ENCODE measurements around the gene ADAMTS12.

ADAMTS12 gene

DNA sequence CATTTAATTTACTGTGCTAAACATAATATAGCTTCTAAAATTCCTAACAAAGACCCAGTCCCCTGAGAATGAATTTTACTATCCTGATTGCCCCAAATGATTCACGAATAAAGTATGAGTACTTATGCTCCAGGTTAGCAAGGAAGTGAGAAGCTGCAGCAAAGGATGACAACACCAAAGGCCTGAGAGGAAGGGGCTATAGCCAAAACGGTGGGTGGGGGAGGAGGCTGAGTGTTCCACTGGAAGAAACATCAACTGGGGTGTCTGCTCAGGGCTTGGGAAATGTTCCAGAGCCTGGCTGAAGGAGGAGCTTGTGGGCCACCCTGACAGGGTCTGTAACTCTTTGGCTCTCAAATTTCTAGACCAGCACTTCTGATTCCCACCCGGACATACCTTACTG lies 157.3 kb downstream of the ADAMTS12 start:
- no peak overlapping the region for H3K27ac ChIP-seq
- ChIA-PET CTCF (no interaction called here), POLR2A (ENCODE audit: low non-redundant PET) (no interaction called here)
- DNase-seq (ENCODE audit: low spot score), result no peak
- TF ChIP-seq, protein P1, sequence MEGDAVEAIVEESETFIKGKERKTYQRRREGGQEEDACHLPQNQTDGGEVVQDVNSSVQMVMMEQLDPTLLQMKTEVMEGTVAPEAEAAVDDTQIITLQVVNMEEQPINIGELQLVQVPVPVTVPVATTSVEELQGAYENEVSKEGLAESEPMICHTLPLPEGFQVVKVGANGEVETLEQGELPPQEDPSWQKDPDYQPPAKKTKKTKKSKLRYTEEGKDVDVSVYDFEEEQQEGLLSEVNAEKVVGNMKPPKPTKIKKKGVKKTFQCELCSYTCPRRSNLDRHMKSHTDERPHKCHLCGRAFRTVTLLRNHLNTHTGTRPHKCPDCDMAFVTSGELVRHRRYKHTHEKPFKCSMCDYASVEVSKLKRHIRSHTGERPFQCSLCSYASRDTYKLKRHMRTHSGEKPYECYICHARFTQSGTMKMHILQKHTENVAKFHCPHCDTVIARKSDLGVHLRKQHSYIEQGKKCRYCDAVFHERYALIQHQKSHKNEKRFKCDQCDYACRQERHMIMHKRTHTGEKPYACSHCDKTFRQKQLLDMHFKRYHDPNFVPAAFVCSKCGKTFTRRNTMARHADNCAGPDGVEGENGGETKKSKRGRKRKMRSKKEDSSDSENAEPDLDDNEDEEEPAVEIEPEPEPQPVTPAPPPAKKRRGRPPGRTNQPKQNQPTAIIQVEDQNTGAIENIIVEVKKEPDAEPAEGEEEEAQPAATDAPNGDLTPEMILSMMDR (conservative IDR thresholded peaks at IDR 0.05; ENCODE audit: low read depth), result no peak

DNA sequence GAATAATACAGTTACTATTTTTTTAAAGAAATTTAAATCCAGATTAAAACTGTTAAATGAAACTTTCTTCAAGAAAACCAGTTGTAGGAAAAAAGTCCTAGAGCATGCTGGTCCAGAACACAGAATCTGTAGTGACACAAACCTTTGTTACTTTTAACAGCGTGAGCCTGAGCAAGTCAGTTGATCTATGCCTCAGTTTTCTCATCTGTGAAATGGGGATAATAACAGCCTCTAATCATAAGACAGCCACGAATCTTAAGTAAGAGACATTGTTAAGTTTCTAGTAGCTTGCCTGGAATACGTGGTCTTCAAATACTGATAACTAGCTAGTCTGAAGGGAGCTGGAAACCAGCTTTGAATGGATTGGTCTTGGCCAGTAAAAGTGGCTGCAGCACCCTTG lies 158.6 kb downstream of the ADAMTS12 start:
- H3K27ac ChIP-seq, result no peak overlapping the region
- no peak for DNase-seq (ENCODE audit: low spot score)
- TF ChIP-seq, protein P1 (conservative IDR thresholded peaks at IDR 0.05; ENCODE audit: low read depth), result no peak
- CTCF ChIA-PET, result no interaction called here
- POLR2A ChIA-PET (ENCODE audit: low non-redundant PET), result no interaction called here

DNA sequence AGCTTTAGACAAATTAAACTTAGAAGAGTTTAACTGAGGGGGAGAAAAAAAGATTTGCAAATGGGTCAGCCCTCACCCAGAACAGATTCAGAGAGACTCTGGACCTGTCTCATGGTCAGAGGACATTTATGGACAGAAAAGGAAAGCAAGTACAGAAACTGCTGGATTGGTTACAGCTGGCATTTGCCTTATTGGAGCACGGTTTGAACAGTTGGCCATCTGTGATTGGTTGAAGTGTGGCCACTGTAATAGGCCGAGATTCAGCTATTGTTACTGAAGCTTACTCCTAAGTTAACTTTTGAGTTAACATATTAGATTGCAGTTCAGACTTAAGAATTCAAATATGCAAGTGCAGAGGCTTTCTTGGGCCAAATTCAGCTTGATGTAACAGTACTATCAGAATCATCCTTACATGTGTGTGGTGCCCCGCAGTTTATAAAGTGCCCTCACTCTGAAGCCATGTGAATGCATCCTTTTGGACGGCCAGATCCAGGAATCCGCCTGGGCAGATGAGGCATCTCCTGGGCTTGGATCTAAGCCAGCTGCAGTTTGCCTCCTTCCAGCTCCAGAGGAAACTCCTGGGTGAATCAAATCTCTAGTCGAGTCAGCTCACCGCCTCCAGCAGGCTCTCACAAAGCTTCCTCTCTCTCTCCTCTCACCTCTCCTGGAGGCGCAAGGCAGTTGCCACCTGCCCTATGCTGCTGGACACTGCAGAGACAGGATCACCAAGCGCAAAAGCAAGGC lies 165.2 kb downstream of the ADAMTS12 start:
- POLR2A ChIA-PET (ENCODE audit: low non-redundant PET), result no interaction called here
- H3K27ac ChIP-seq, result no peak overlapping the region
- no peak for DNase-seq (ENCODE audit: low spot score)
- CTCF ChIA-PET, result no interaction called here
- TF ChIP-seq, protein P1 (conservative IDR thresholded peaks at IDR 0.05; ENCODE audit: low read depth), result no peak

DNA sequence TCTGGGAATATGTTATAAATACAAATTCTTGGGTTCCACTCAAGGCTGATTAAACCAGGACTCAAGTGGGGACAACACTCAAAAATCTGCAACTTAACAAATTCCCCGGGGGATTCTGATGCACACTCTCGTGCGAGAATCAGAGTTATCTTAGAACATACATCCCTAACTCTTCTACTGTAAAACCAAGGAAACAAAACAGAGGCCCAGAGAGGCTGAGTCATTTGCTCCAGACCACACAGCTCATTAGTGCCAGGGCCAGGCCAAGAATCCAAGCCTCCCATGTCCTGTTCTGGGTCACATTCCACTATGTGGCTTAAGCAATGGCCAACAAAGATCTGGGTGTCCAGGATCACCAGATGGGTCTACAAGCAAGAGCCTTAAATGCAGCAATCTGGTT lies 166.0 kb downstream of the ADAMTS12 start:
- ChIA-PET POLR2A (ENCODE audit: low non-redundant PET) (no interaction called here), CTCF (no interaction called here)
- H3K27ac ChIP-seq, result no peak overlapping the region
- no peak for DNase-seq (ENCODE audit: low spot score)
- TF ChIP-seq, protein P1 (conservative IDR thresholded peaks at IDR 0.05; ENCODE audit: low read depth), result no peak

DNA sequence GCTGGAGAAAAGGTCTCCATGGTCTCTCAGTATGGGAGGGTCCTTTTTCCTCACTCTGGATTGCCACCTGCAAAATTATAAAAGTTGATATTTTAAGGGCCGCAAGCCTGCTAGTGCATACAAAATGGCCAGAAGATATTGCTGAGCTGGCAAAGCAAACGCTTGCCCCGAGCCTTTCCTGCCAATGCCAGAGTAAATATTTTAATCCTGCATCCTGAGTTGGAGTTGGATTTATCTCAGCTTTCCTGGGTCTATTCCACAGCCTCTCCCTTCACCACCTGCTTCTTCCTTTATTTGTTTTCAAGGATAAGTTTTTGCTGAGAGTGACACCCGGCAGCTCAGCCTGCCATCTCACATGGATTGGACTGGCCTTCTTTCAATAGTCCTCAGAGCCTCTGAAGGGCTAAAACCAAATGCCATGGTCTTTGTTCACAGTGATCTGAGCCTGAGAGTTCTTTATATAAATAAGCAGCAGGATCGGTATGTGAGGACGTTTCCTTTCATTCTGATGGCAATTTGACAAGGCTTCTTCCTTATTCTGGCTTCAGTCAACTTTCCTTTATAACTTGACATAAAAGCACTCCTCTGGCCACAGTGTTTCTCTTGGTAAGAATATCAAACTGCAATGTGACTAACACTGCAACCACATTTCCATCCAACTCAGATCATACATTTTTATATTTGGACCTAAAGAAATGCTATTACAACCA lies 170.1 kb downstream of the ADAMTS12 start:
- ChIA-PET POLR2A (ENCODE audit: low non-redundant PET) (no interaction called here), CTCF (no interaction called here)
- no peak for DNase-seq (ENCODE audit: low spot score)
- H3K27ac ChIP-seq, result no peak overlapping the region
- TF ChIP-seq, protein P1 (conservative IDR thresholded peaks at IDR 0.05; ENCODE audit: low read depth), result no peak

DNA sequence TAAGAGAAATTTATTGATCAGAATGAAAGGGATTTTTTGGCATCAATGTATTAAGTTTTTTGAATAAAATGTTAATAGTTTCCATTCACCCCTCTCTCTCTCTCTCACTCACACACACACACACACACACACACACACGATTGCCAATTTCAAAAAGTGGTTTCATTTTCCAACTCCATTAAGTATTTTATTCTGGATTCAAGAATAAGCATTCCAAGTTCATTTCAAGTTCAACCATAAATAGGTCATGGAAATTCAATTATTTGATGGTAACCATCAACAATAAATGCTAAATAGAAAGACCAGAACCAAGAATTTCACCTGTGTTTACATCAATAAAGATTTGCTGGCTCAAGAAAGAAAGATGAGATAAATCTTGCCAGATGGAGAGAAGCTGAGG lies 171.6 kb downstream of the ADAMTS12 start:
- ChIA-PET POLR2A (ENCODE audit: low non-redundant PET) (no interaction called here), CTCF (no interaction called here)
- DNase-seq (ENCODE audit: low spot score), result no peak

More for the DNA sequence above, 171.6 kb downstream of the ADAMTS12 start:
- no peak overlapping the region for H3K27ac ChIP-seq
- TF ChIP-seq, protein P1 (conservative IDR thresholded peaks at IDR 0.05; ENCODE audit: low read depth), result no peak
